Measurements from ENCODE around the gene CCNK.

Gene CCNK

DNA sequence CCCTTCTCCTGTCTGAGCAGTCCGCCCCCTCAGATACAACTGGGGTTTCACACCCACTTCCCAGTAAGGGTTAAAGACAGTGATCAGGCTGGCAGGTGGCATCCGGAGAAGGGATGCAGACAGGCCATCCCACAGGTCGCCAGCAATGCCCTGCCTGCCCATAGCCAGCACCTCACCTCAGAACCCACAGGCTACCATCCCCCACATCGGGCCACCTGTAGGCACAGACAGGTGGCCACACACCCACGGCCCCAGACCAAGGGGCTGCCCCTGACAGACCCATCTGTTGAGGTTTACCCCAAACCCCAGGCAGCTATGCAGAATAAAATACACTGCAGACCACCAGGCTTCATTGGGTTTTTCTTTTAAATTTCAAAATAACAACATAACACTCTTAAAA is 57.5 kb downstream of the CCNK start:
- DNase-seq = no peak

DNA sequence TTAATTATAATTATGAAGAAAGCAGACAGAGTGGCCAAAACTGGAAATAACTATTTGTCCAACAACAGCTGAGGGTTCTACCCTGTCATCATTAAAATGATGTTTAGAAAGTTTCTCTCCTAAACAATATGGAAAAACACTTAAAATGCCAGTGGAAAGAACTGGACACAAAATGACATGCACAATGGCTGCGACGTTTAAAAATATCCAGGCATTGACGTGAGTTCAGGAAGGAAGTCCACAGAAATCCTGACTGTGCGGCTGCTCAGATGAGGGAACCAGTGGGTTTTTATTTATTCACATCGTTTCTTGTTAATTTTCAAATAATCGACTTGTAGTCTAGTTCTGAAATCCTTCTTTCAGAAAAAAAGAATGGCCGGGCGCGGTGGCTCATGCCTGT is 58.3 kb downstream of the CCNK start:
- no peak for DNase-seq

GRCh38 chr14:99540196-99541032 is 59.2 kb downstream of the CCNK start:
- DNase-seq = no peak

- DNase-seq = no peak
These were observed 60.0 kb downstream of the CCNK start for GRCh38 chr14:99541211-99541610.

DNA sequence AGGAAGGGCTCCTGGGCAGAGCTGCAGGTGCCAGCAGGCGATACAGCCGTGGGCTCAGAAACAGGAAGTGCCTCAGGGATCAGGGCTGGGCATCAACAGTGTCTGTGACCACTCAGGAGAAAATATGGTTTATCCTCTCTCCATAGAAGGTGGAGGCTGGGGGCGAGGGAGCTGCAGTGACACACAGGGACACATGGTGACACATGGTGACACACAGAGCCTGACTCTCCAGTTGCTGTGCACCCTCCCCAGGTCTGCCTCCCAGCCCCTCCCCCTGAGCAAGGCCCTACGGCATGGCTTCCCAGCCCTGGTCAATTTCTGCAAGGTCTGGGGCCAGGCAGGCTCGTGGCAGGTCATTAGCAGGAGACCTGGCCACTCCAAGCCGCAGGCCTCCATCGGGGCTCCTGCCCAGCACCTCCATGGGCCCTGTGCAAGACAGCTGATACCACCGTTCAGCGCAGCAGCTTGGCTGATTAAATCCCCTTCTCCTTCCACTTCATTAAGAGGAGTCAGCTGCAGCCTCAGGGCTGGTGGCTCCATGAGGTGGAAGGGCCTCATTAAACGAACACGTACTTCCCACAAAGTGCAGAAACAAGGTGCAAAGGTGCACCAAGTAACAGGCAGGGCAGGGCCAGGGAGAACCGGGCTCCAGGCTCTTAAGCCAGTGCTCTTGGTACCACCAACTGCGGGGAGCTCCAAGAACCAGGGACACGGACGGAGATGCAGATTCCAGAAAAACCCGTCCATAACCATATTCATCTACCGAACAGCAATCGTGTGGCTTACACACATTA is 60.7 kb downstream of the CCNK start:
- DNase-seq = no peak

DNA sequence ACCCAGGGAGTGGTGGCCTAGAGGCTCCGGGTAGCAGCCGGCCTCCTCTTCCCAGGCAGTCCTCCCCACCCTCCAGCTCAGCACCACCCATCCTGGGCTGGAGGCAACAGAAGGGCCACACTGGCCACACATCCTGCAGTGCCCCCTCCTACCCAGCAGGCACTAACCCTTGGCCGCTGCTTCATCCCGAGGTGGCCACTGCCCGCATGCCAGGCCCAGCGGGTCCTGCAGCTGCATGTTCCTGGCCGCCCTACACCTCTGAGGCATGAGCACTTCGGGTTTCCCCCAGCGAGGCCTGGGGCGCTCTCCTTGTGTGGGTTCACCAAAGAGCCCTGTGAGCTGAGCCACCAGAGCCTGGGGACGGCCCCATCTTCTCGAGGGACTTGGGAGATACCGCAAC is 61.4 kb downstream of the CCNK start:
- DNase-seq = no peak

- DNase-seq = no peak
These were observed 62.2 kb downstream of the CCNK start for GRCh38 chr14:99543370-99543769.

DNA sequence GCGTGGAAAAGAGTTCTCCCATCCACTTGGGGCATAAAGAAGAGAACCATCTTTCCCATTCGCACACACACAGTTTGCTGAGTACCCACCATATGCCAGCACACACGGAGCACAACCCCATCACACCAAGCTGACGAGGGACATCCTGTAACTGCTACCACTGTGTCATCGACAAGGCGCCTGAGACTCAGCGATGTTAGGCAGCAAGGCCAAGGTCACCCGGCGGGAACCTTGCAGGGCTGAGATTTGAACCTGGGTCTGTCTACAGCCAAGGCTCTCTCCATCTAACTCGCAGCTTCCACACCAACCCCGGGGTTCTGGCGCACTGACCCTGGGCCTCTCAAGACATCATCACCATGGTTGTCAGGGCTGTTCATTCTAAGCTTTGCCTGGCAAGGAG is 62.8 kb downstream of the CCNK start:
- DNase-seq = no peak

GRCh38 chr14:99544991-99545390 is 63.8 kb downstream of the CCNK start:
- no peak for DNase-seq

DNA sequence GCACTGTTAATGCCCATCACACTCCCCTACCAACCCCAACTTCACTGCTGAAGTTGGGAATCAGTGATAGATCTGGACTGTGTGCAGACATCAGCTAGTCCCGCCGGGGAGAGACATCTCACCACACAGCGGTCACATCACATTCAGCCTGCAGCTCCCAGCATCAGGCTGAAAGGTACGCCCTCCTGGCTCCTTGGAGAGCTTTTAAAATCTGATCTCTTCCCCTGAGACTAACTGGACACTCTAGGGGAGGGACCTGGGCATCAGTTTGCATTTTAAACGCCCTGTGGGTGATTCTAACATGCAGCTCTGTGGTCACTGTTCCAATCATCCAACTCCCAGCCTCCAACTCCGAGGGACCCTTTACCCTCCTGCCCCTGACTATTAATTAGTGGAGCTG is 64.4 kb downstream of the CCNK start:
- no peak for DNase-seq

GRCh38 chr14:99546234-99546879 is 65.1 kb downstream of the CCNK start:
- DNase-seq = no peak

GRCh38 chr14:99548255-99548654 is 67.0 kb downstream of the CCNK start:
- DNase-seq = no peak

DNA sequence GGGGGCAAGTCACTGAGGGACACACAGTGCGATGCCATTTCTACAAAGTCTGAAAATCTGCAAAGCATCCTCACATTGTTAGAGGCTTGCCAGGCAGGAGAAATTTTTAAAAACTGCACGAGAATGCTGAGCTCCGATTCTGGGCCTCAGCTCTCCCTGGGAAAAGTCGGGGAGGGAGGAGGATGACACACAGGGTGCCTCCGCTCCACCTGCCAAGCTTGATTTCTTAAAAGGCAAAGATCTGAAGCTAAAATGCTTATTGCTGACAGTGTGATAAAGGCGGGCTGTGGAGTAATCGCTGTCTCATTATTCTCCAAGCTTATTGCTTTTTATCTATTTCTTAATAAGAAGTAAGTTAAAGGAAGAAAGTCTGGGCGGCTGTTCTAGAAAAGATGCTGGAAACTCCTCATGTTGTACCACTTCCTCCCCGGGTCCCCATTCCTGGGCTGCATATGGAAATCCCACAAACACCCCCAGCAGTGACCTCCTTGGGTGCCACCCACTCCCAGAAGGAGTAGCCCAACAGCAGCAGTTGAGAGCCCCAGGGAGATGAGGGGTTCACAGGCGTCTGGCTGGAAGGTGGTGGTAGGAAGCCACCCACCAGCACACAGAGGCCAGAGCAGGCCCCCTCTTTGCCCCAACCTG is 67.8 kb downstream of the CCNK start:
- no peak for DNase-seq

GRCh38 chr14:99549684-99550083 is 68.5 kb downstream of the CCNK start:
- DNase-seq = no peak

GRCh38 chr14:99550387-99550992 is 69.3 kb downstream of the CCNK start:
- DNase-seq = no peak

GRCh38 chr14:99551034-99551922 is 70.1 kb downstream of the CCNK start:
- DNase-seq = no peak

- DNase-seq = no peak
These were observed 70.9 kb downstream of the CCNK start for GRCh38 chr14:99552021-99552553.

DNA sequence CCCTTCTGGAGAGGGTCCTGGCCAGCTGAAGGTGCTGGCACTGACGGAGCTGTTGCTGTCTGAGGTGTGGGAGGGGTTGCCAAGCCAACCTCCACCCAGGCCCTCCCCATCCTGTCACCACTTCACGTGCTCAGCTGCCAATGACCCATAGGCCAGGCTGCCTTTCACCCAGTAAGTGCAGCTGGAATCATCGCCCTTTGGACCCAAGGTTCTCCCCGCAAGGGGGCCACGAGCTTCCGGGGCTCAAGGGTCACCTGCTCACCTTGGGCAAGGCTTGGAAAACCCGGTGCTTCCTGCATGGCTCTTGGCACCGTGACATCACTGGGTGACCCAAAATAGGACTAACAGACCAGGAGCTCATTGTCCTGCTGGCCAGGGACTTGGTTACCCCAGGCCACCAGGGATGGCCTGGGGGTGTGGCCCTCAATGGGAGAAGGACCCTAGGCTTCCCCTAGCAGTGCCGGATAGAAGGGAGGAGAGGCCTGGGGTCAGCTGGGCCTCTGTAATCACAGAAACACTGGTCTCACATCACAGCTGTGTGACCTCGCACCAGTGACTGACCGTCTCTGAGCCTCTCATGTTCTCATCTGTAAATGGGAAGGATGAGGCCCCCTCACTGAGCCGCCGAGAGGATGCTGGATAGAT is 71.5 kb downstream of the CCNK start:
- DNase-seq = no peak

DNA sequence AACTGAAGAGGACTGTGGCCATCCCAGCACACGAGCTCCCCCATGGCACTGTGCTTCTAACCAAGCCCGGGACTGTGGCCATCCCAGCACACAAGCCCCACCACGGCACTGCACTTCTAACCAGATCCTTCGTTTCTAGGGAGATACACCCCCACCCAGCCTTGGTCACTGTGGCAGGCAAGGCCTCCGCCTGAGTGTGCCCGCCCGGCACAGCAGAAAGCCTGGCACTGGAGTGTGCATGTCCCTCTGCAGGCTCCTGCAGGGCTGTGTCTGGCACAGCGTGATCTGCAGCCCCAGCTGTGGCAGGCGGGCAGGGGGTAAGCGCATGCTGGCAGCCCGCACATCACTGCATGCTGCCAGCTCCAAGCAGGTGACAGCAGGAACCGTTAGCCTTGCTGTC is 73.0 kb downstream of the CCNK start:
- no peak for DNase-seq

- peak in 1 of 2 experiments; percentile 12 for DNase-seq
These were observed 73.7 kb downstream of the CCNK start for GRCh38 chr14:99554757-99555531.

Data from SHP77 (cell line).